KBM-7 (cell line): ENCODE measurements around the gene WWC1.
"Not testable (repeated sequence)": the region's sequence is repeated elsewhere in the genome, so short reads cannot be mapped to it uniquely, and the experiment has no call there.

Source experiments
- DNase-seq: peaks from one replicate; pipeline ENCODE4 v3.0.0-alpha.2; 2015
- in situ Hi-C: fragments of 300-500 bp; cut with MboI; formaldehyde crosslinking; loops from 2 replicates; pipeline ENCODE4 v1.14.3; 2020; ENCODE audit warnings: low sequenced_read_pairs, low pct_unique_long_range_greater_than_20kb, mixed read lengths

The WWC1 gene

GRCh38 chr5:168423971-168424370 lies 132.5 kb downstream of the WWC1 start:
- in situ Hi-C loops: no loop called here

DNA sequence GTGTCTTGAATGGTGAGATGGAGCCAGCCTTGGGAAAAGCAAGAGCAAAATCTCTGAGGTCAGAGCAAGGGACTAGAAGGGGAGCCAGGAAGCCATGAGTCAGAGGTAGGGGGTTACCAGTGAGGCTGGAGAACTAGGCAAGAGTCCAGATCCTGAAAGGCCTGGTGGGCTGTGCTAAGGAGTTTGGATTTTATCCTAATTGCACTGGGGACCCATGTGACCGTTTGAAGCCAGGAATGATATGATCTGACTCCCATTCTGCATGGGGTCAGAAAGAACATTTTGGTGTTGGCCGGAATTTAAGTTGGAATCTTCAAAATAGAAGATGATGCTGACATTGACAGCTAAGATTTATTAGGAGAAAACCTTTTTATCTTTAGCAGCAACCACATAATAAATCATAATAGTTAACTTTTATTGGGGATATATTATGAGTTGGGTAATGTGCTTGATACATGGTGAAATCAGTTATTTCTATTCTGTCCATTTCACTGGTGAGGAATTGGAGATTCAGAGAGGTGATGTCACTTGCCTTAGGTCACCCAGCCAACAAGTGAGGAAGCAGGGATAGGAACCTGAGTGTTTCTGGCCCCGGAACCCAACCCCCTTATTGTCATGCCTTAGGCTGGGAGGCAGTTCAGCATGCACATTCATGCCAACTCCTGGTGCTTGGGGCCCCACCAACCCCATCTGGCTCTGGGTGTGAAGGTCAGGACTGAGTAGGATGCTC lies 133.3 kb downstream of the WWC1 start:
- in situ Hi-C loops: no loop called here
- no peak for DNase-seq

More at GRCh38 chr5:168423971-168424370, 132.5 kb downstream of the WWC1 start:
- DNase-seq: no peak

GRCh38 chr5:168426007-168426863 lies 134.8 kb downstream of the WWC1 start:
- in situ Hi-C loops: no loop called here
- DNase-seq: no peak

GRCh38 chr5:168426864-168427172 lies 135.4 kb downstream of the WWC1 start:
- no peak for DNase-seq
- in situ Hi-C loops: no loop called here

- in situ Hi-C loops: no loop called here
- no peak for DNase-seq
Observed at GRCh38 chr5:168427224-168427623, 135.8 kb downstream of the WWC1 start.

DNA sequence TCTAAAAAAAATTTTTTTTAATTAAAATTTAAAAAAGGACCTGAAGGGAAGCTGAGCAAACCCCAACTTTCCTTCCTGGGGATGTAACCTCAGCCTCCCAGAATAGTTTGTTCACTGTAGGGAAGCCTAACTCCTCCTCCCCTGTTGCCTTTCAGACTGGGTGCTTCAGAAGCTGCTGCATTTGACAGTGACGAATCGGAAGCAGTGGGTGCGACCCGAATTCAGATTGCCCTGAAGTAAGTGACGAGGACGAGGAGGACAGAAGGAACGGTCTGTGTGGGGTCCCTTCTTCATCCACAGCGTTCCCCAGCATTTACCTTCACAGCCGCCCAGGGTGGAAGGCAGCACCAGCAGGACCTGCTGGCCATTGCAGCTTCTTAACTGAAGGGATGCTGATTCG lies 137.1 kb downstream of the WWC1 start:
- DNase-seq: no peak
- in situ Hi-C loops: no loop called here

- in situ Hi-C loops: no loop called here
- DNase-seq: no peak
Observed at GRCh38 chr5:168430296-168430695, 138.9 kb downstream of the WWC1 start.

DNA sequence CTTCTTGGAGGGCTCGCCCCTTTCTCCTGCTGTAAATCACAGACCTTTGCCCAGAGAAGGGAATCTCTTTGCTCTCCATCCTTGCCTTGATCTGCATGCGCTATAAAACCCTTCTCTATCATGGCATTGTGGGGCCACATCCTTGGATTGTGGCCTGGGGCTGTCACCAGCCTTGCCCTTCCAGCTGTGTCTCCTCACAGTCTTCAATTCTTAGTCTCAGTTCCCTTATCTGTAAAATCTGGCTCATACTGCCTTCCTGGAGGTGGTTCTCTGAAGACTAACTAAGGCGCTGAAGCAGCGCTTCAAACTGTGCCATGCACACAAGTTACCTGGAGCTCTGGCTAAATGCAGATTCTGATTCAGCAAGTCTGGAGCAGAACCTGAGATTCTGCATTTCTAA lies 141.5 kb downstream of the WWC1 start:
- in situ Hi-C loops: no loop called here
- no peak for DNase-seq

- DNase-seq: no peak
- in situ Hi-C loops: no loop called here
Observed at GRCh38 chr5:168434001-168434400, 142.6 kb downstream of the WWC1 start.

DNA sequence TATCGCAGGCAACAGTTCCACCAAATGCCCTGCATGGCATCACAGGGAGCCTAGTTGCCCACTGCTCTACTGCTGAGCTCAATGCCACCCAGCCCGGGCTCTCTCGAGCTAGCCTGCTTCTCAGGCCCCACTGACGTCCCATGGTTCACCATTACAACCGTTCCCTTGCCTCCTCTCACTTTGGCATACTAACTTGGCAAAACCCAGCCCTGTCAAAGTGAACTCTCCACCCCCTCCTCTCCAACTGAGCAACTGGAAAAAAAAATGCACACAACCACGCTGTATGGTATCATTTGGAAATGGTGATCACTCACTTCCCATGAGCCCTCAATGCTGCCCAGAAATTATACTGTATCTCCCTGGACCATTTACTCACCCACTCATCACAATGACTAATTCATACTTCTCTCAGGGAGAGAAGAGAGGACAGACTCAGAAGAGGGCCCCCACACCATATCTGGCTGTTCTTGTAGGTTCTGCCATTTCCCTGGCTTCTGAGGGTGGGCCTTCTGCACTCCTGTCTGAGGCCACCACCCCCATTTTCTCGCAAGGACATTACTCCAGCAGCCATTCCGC lies 143.4 kb downstream of the WWC1 start:
- DNase-seq: no peak
- in situ Hi-C loops: no loop called here

DNA sequence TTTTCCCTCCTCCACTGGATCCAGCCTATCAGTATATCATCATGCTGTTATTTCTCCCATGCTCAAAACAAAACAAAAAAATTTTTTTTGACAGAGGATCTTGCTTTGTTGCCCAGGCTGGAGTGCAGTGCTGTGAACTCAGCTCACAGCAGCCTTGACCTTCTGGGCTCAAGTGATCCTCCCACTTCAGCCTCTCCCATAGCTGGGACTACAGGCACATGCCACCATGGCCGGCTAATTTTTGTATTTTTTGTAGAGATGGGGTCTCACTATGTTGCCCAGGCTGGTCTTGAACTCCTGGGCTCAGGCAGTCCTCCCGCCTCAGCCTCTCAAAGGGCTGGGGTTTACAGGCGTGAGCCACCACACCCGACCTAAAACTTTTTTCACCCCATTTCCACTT lies 143.9 kb downstream of the WWC1 start:
- DNase-seq, in situ Hi-C loops: not testable (repeated sequence)

DNA sequence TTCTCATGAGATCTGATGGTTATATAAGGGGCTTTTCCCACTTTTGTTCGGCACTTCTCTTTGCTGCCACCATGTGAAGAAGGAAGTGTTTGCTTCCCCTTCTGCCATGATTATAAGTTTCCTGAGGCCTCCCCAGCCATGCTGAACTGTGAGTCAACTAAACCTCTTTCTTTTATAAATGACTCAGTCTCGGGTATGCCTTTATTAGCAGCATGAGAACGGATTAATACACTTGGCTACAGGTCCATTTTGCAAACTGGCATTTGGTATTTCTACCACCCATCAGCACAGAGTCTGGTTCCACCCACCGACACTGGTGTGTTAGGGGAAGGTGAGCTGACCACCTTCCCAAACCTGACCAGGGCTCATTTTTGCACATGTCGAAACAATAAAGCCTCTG lies 146.9 kb downstream of the WWC1 start:
- DNase-seq: peak; percentile 22
- in situ Hi-C loops: no loop called here

- in situ Hi-C loops: no loop called here
- DNase-seq: no peak
Observed at GRCh38 chr5:168443533-168443932, 152.1 kb downstream of the WWC1 start.

DNA sequence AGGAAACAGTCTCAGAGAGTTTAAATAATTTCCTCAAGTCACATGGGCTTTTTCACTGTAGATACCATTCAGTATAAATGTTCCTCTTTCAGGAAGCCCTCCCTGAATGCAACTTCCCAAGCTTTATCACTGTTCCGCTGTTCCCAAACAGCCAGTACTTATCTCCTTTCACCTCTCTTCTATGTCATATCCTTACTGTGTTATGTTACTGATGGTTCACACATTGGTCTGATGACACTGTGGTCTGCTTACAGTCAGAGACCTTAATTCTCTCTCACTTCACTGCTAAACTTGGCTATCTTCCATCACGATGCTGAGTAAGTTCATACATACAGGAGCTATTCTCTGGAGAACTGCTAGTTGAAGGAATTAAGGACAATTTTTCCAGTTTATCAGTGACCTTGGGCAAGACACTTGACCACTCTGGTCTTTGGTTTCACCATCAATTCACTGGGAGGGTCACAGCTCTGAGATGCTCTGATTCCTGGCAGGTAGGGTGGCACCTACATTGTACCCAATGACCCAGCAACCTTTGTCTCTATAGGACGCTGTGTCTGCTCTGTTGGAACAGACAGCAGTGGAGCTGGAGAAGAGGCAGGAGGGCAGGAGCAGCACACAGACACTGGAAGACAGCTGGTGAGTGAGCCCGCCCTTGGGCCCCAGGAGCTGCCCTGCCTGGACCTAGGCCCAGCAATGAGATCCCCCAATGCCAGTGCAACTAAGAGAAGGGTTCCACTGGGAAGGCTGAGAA lies 152.7 kb downstream of the WWC1 start:
- DNase-seq: no peak
- in situ Hi-C loops: no loop called here

- in situ Hi-C loops: no loop called here
- no peak for DNase-seq
Observed at GRCh38 chr5:168446983-168447619, 155.7 kb downstream of the WWC1 start.

GRCh38 chr5:168447808-168448207 lies 156.4 kb downstream of the WWC1 start:
- no peak for DNase-seq
- in situ Hi-C loops: no loop called here

DNA sequence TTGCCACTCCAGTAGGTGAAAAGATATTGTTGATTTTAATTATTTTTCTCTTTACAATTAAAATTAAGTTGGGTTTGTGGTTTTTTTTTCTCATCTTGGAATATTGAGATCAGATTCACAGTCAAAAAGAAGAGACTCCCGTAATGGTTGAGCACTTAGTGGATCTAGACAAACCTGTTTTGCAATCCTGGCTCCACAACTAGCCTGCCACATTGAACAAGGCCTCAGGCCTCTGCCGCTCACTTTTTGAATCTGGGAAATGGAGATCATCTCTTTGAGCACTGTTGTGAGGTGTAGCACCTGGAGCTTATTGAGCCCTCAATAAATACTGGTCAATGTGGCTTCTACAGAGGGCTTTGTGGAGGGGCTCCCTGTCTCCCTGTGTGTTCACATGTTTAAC lies 157.7 kb downstream of the WWC1 start:
- DNase-seq: no peak
- in situ Hi-C loops: no loop called here

DNA sequence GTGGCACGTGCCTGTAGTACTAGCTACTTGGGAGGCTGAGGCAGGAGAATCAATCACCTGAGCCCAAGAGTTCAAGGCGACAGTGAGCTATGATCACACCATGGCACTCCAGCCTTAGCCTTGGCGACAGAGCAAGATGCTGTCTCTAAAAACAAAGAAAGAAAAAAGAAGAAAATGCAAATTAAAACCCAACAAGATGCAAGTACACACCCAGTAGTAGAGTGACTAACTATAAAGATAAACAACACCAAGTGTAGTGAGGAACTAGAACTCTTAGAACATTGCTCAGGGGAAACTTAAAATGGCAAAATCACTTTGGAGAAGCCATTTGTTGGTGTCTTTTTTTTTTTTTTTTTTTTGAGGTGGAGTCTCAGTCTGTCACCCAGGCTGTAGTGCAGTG lies 160.1 kb downstream of the WWC1 start:
- in situ Hi-C loops: no loop called here
- DNase-seq: no peak

GRCh38 chr5:168455201-168455600 lies 163.8 kb downstream of the WWC1 start:
- no peak for DNase-seq
- in situ Hi-C loops: no loop called here
